ENCODE results near the gene ASB1.

Gene ASB1

DNA sequence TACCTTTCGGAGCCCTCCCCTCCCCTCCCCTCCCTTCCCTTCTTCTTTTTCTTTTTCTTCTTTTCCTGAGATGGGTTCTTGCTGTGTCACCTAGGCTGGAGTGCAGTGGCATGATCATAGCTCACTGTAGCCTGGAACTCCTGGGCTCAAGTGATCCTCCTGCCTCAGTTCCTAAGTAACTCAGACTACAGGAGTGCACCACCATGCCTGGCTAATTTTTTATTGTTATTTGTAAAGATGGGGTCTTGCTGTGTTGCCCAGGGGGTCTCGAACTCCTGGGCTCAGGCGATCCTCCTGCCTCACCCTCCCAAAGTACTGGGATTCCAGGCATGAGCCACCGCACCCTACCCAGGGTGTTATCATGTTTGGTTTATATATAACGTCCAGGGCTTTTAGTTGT, 66.7 kb downstream of the ASB1 start:
- Histone ChIP-seq H3K9ac (ENCODE audit: low read length) (no peak overlapping the region), H3K27me3 (replicated peaks; ENCODE audit: control insufficient read depth, insufficient read depth, low read length) (no peaks in the 10 kb centered on the region), H3K9me3 (ENCODE audit: control insufficient read depth, low read length) (no peaks in the 10 kb centered on the region), H3K4me3 (ENCODE audit: low read length) (no peak overlapping the region), H3K36me3 (ENCODE audit: control insufficient read depth, insufficient read depth, low read length, severe bottlenecking) (no peaks in the 10 kb centered on the region), H3K4me1 (ENCODE audit: control insufficient read depth, insufficient read depth, low read length) (peaks cover under 1% of the 10 kb centered on the region)
- no peak for DNase-seq (ENCODE audit: low read depth)

DNA sequence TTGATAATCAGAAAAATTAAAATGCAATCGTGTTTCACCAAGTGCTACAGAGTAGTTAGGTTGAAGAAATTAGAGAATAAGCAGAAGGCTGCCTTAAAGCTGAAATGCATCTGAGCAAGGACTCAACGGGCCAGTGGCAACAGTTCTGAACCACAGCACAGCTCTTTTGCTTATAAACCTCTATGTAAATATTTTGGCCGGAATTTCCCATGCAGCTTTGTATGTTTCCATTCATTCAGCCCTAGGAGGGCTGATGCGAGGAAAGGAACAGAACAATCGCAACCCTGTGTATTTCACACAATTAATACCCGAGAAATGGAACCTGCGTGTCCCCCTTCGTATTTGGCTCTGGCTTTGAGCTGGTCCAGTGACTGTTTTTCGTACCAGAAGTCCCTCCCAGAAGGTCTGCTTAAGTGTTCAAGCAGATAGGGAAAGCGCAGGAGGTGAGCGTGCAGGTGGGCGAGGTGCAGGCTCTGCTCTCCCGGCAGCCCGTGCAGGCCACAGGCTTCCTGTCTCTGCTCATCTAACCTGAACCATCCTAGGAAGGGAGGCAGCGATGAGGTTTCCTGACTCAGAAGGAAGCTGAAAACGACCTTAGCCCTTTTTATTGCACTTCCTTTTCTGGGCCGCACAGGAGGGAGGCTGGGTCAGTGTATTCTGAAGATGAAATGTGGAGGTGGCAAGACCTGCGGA, 67.3 kb downstream of the ASB1 start:
- Histone ChIP-seq H3K36me3 (ENCODE audit: control insufficient read depth, insufficient read depth, low read length, severe bottlenecking) (no peaks in the 10 kb centered on the region), H3K9ac (ENCODE audit: low read length) (no peak overlapping the region), H3K9me3 (ENCODE audit: control insufficient read depth, low read length) (no peaks in the 10 kb centered on the region), H3K4me1 (ENCODE audit: control insufficient read depth, insufficient read depth, low read length) (no peaks in the 10 kb centered on the region), H3K4me3 (ENCODE audit: low read length) (no peak overlapping the region), H3K27me3 (replicated peaks; ENCODE audit: control insufficient read depth, insufficient read depth, low read length) (no peaks in the 10 kb centered on the region)
- no peak for DNase-seq (ENCODE audit: low read depth)

DNA sequence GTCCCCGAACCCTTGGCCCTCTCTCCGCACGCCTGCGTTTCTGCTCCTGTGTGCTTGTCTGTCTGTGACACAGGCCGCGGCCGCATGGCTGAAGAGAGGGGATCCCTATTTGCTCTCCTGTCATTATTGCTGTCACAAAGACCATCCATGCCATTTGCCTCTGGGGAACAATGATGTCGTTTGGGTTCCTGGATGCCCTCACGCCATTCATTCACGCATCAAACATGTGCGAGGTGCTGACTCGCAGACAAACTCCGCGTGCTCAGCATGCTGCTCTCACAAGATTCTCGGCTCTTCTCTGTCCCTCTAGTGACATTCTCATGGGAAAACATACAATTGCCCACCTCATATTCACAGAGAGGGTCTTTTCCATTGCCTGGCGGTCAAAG, 67.8 kb downstream of the ASB1 start:
- no peaks in the 10 kb centered on the region for H3K9me3 ChIP-seq (ENCODE audit: control insufficient read depth, low read length)
- no peaks in the 10 kb centered on the region for H3K4me1 ChIP-seq (ENCODE audit: control insufficient read depth, insufficient read depth, low read length)
- H3K9ac ChIP-seq (ENCODE audit: low read length): no peak overlapping the region
- H3K4me3 ChIP-seq (ENCODE audit: low read length): no peak overlapping the region
- H3K36me3 ChIP-seq (ENCODE audit: control insufficient read depth, insufficient read depth, low read length, severe bottlenecking): no peaks in the 10 kb centered on the region
- DNase-seq (ENCODE audit: low read depth): no peak
- H3K27me3 ChIP-seq (replicated peaks; ENCODE audit: control insufficient read depth, insufficient read depth, low read length): no peaks in the 10 kb centered on the region

DNA sequence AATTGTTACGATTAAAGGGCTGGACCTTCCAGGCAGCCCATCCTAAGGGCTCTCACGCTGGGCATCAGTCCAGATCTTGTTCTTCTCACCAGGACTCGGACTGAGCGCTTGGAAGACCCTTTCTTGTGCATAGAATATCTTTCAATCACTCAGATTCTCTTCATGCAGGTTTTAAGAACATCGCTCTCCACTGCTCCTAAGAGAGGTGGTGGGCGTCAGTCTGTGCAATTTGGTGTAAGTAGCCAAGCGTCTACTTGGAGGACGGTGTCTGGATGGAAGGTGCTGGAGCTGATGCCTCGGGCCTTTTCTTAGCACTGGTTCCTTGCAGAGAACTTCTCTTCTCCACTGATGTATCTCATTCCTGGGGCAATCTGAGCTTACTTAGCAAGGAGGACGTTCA, 68.7 kb downstream of the ASB1 start:
- no peaks in the 10 kb centered on the region for H3K27me3 ChIP-seq (replicated peaks; ENCODE audit: control insufficient read depth, insufficient read depth, low read length)
- no peak overlapping the region for H3K9ac ChIP-seq (ENCODE audit: low read length)
- no peak for DNase-seq (ENCODE audit: low read depth)
- no peaks in the 10 kb centered on the region for H3K36me3 ChIP-seq (ENCODE audit: control insufficient read depth, insufficient read depth, low read length, severe bottlenecking)
- H3K4me1 ChIP-seq (ENCODE audit: control insufficient read depth, insufficient read depth, low read length): no peaks in the 10 kb centered on the region
- no peak overlapping the region for H3K4me3 ChIP-seq (ENCODE audit: low read length)
- H3K9me3 ChIP-seq (ENCODE audit: control insufficient read depth, low read length): no peaks in the 10 kb centered on the region

DNA sequence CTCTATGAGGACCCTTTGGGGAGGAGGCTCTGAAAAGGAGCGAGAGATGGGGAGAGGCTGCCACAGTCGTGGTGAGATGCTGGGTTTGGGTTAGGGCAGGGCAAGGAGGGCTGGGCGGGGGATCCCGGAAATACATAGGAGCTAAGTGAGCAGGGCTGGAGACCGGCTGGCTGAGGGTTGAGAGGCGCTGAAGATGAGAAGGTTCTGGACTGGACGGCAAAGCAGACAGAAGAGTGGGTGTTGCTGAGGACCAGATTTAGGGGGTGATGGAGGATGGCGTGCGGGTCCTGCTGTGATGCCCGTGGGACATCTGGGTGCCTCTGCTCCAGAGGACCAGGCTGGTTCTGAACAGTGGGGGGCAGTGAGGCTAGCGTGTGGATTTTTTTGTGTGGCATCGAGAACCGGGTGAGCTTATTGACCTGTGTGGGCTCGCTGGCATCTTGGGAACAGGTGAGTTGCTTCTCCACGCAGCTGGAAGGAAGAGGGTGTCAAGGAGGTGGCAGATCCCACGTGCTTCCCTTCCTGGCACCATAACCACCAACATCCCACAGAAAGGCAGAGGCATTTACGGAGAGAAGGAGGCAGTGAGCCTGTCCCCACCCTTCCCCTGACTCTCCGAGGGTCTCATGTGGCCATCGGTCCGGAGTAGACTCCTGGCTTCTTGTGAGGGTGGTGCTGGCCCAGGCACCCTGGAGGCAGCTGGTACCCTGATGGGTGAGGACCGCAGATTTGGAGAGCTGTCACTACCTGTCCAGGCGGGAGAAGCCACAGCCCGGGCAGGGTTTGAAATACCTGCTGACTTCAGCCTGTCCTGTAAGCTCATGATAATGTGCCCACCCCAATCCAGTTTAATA, 70.3 kb downstream of the ASB1 start:
- Histone ChIP-seq H3K9ac (ENCODE audit: low read length) (no peak overlapping the region), H3K4me3 (ENCODE audit: low read length) (no peak overlapping the region), H3K27me3 (replicated peaks; ENCODE audit: control insufficient read depth, insufficient read depth, low read length) (no peaks in the 10 kb centered on the region), H3K4me1 (ENCODE audit: control insufficient read depth, insufficient read depth, low read length) (no peaks in the 10 kb centered on the region), H3K9me3 (ENCODE audit: control insufficient read depth, low read length) (no peaks in the 10 kb centered on the region), H3K36me3 (ENCODE audit: control insufficient read depth, insufficient read depth, low read length, severe bottlenecking) (no peaks in the 10 kb centered on the region)
- no peak for DNase-seq (ENCODE audit: low read depth)

DNA sequence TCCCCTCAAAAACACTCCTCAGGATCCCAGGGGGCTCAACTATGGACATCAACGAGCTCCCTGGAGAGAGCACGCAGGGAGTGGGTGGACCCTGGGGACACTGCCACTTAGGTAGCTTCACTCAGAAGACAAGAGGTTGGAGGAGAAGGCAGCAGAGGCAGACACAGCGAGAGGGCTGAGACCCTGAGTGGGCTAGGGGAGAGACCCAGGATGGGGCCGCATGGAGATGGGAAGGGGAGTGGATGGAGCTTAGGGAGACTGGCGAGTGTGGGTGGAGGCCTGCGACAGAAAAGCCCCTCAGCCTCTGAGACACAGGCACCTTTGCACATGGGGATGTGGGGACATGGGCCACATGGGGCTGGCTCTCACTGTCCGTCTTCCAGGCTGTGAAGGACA, 70.9 kb downstream of the ASB1 start:
- no peak for DNase-seq (ENCODE audit: low read depth)
- Histone ChIP-seq H3K27me3 (replicated peaks; ENCODE audit: control insufficient read depth, insufficient read depth, low read length) (no peaks in the 10 kb centered on the region), H3K4me3 (ENCODE audit: low read length) (no peak overlapping the region), H3K9me3 (ENCODE audit: control insufficient read depth, low read length) (no peaks in the 10 kb centered on the region), H3K36me3 (ENCODE audit: control insufficient read depth, insufficient read depth, low read length, severe bottlenecking) (no peaks in the 10 kb centered on the region), H3K9ac (ENCODE audit: low read length) (no peak overlapping the region), H3K4me1 (ENCODE audit: control insufficient read depth, insufficient read depth, low read length) (no peaks in the 10 kb centered on the region)

DNA sequence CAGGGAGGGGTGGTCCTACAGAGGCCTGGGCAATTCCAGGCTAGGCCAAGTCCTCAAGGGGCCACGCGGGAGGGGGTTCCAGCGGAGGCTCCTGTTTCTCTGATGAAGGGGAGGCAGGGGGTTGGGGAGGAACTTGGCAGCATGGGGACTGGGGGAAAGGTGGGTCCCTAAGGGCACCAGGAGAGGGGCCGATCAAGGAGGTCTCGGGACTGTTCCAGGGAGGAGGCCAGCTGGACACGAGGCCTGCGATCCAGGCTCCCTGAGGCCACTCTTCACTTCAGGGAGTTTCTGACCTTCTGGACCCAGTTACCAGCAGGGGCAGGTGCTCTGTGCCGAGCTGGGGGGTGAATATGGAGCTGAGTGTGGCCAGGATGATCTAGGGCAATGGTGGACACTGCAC, 71.5 kb downstream of the ASB1 start:
- H3K27me3 ChIP-seq (replicated peaks; ENCODE audit: control insufficient read depth, insufficient read depth, low read length): no peaks in the 10 kb centered on the region
- no peak overlapping the region for H3K4me3 ChIP-seq (ENCODE audit: low read length)
- H3K4me1 ChIP-seq (ENCODE audit: control insufficient read depth, insufficient read depth, low read length): no peaks in the 10 kb centered on the region
- DNase-seq (ENCODE audit: low read depth): no peak
- no peaks in the 10 kb centered on the region for H3K36me3 ChIP-seq (ENCODE audit: control insufficient read depth, insufficient read depth, low read length, severe bottlenecking)
- H3K9ac ChIP-seq (ENCODE audit: low read length): no peak overlapping the region
- H3K9me3 ChIP-seq (ENCODE audit: control insufficient read depth, low read length): no peaks in the 10 kb centered on the region

DNA sequence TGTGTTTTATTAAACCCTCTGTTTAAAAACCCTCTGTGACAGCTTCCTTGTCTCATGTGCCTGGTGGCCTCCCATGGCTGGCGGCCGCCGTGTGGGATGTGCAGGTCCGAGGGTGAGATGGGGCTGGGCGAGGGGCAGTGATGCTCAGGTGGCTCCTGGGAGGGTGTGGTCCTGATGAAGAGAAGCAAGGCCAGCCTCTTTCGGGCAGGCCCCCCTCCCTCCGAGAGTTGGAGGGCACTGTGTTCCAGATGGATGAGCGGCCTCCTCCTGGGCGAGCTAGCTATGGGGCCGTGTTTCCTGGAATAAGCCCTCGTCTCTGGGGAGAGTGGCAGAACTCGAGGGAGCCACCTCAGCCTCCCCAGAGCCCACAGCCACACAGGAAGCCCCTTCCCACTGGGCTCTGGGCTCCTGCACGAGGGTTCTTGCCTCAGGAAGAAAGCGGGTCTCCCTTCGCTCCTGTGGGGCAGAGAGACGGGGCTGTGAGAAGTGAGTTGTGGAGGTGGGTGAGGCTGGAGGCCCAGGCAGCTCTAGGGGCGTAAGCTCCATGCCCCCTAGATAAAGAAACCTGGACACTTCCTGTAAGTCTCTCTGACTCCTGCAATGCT, 72.1 kb downstream of the ASB1 start:
- H3K9ac ChIP-seq (ENCODE audit: low read length): no peak overlapping the region
- H3K4me1 ChIP-seq (ENCODE audit: control insufficient read depth, insufficient read depth, low read length): no peaks in the 10 kb centered on the region
- no peak for DNase-seq (ENCODE audit: low read depth)
- no peaks in the 10 kb centered on the region for H3K36me3 ChIP-seq (ENCODE audit: control insufficient read depth, insufficient read depth, low read length, severe bottlenecking)
- no peaks in the 10 kb centered on the region for H3K27me3 ChIP-seq (replicated peaks; ENCODE audit: control insufficient read depth, insufficient read depth, low read length)
- no peak overlapping the region for H3K4me3 ChIP-seq (ENCODE audit: low read length)
- no peaks in the 10 kb centered on the region for H3K9me3 ChIP-seq (ENCODE audit: control insufficient read depth, low read length)

DNA sequence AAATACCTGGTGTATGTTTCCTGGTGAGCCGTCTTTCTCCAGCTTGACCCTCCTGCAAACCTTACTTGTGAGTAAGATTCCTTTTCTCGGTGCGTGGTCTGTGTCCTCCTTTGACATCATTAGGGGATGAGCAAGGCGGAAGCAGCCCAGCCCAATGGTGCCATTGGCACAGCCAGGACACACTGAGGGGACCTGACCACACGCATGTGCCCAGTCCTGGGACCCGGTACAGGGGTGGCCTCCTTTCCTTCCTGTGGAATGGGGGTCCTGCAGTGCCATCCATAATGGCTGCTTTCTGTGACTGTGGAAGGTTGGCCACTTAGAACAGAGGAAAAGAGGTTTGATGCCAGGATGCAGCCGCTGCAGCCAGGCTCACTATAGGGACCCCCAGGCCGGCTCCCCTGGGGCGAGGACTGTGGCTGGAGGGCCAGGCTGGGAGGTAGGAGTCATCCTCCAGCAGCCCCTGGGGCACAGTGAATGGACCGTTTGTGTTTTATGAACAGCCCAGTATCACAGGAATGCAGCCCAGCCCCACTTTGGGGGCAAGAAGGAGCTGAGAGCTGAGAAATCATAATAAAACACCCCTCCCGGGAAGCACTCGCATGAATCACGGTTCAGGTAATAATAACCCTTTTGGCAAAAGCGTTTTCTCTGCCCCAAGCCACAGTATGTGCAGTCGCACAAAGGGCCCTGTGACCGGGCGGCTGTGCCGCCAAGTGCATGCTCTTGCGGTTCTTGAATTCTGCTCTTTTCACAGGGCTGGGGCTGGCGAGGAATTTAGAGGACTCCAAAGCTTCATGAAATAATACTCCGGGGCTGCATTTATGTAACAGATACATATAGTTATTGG, 73.2 kb downstream of the ASB1 start:
- no peak overlapping the region for H3K4me3 ChIP-seq (ENCODE audit: low read length)
- no peaks in the 10 kb centered on the region for H3K36me3 ChIP-seq (ENCODE audit: control insufficient read depth, insufficient read depth, low read length, severe bottlenecking)
- H3K9me3 ChIP-seq (ENCODE audit: control insufficient read depth, low read length): no peaks in the 10 kb centered on the region
- DNase-seq (ENCODE audit: low read depth): no peak
- H3K27me3 ChIP-seq (replicated peaks; ENCODE audit: control insufficient read depth, insufficient read depth, low read length): no peaks in the 10 kb centered on the region
- H3K9ac ChIP-seq (ENCODE audit: low read length): no peak overlapping the region
- H3K4me1 ChIP-seq (ENCODE audit: control insufficient read depth, insufficient read depth, low read length): no peaks in the 10 kb centered on the region

DNA sequence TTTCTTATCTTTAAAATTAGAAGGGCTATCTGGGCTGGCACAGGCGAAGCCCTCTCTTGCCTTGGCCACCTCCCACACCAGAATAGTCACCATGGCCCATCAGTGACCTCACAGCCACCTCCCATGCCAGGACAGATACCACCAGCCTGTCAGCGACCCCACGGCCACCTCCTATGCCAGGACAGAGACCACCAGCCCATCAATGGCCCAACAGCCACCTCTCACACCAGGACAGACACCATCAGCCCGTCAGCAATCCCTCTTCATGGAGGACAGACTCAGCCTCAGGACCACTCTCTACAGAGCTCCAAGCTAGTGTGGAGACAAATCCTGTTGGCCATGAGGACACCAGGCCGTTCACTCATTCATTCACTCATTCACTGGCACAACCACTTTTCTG, 74.6 kb downstream of the ASB1 start:
- Histone ChIP-seq H3K36me3 (ENCODE audit: control insufficient read depth, insufficient read depth, low read length, severe bottlenecking) (no peaks in the 10 kb centered on the region), H3K27me3 (replicated peaks; ENCODE audit: control insufficient read depth, insufficient read depth, low read length) (no peaks in the 10 kb centered on the region), H3K4me3 (ENCODE audit: low read length) (no peak overlapping the region), H3K4me1 (ENCODE audit: control insufficient read depth, insufficient read depth, low read length) (no peaks in the 10 kb centered on the region), H3K9ac (ENCODE audit: low read length) (no peak overlapping the region), H3K9me3 (ENCODE audit: control insufficient read depth, low read length) (no peaks in the 10 kb centered on the region)
- DNase-seq (ENCODE audit: low read depth): no peak
